IMR-90 (cell line): Measurements from ENCODE around the gene KCNAB1. TPM values are rescaled to one million over a fixed set of nuclear protein-coding genes. Genes with fewer than 3 reads are reported as not detected.

Experiments used
- ATAC-seq: fragments of 200-7000 bp; cut with Tn5 transposase; 2 replicates; pipeline ENCODE4 v1.9.1; 2020; ENCODE audit warnings: low read depth, mild to moderate bottlenecking, moderate library complexity
- BruUV-seq: library from RNA; stranded (reverse); fragments of 400-500 nt; replicated peaks from 2 replicates; lab custom pipeline; 2021; lab: Mats Ljungman, UMichigan
- CTCF ChIA-PET: fragments of 300-600 bp; formaldehyde crosslinking; extraction: SDS; loops from one replicate; lab custom pipeline; 2021; ENCODE audit warnings: antibody characterized with exemption; lab: Yijun Ruan, JAX
- POLR2A ChIA-PET: fragments of 300-600 bp; sonication (Branson Sonifier 250); formaldehyde crosslinking; loops from one replicate; lab custom pipeline; 2022; ENCODE audit warnings: antibody characterized with exemption; ENCODE audit not compliant: unreplicated experiment; lab: Charles Lee
- DNase-seq: peaks from one replicate; pipeline ENCODE4 v3.0.0; 2013
- H2AFZ ChIP-seq: replicated peaks from 2 replicates; pipeline ENCODE3; 2013; ENCODE audit warnings: low read length, mild to moderate bottlenecking; ENCODE audit not compliant: poor library complexity
- H2AK5ac ChIP-seq: 2 replicates; pipeline ENCODE4 v1.6.1; 2013; ENCODE audit warnings: low read depth, low read length, inconsistent platforms
- H2AK9ac ChIP-seq: replicated peaks from 2 replicates; pipeline ENCODE3; 2013; ENCODE audit warnings: mild to moderate bottlenecking, low read depth, low read length, moderate library complexity; ENCODE audit not compliant: poor library complexity
- H2BK120ac ChIP-seq: 2 replicates; pipeline ENCODE4 v1.6.1; 2013; ENCODE audit warnings: low read depth, low read length, inconsistent platforms
- H2BK15ac ChIP-seq: 3 replicates; pipeline ENCODE4 v1.6.1; 2013; ENCODE audit warnings: low read depth, low read length, inconsistent platforms
- H2BK20ac ChIP-seq: 2 replicates; pipeline ENCODE4 v1.6.1; 2013; ENCODE audit warnings: low read depth, mild to moderate bottlenecking, inconsistent platforms, low read length, moderate library complexity
- H2BK5ac ChIP-seq: 2 replicates; pipeline ENCODE4 v1.6.1; 2013; ENCODE audit warnings: mild to moderate bottlenecking, low read depth, low read length, inconsistent platforms; ENCODE audit not compliant: poor library complexity, severe bottlenecking
- H3K14ac ChIP-seq: replicated peaks from 2 replicates; pipeline ENCODE4 v1.6.1; 2013; ENCODE audit warnings: low read depth, low read length, inconsistent platforms
- H3K18ac ChIP-seq: 2 replicates; pipeline ENCODE4 v1.6.1; 2013; ENCODE audit warnings: low read depth, low read length, control low read depth
- H3K23ac ChIP-seq: 2 replicates; pipeline ENCODE4 v1.6.1; 2013; ENCODE audit warnings: low read depth, low read length, inconsistent platforms
- H3K27ac ChIP-seq: 2 replicates; pipeline ENCODE4 v1.5.1; 2013; ENCODE audit warnings: mild to moderate bottlenecking, control low read depth, low read length; ENCODE audit not compliant: insufficient read depth
- H3K27me3 ChIP-seq: 2 replicates; pipeline ENCODE4 v1.6.1; 2013; ENCODE audit warnings: low read length; ENCODE audit not compliant: control insufficient read depth, insufficient read depth
- H3K36me3 ChIP-seq: 2 replicates; pipeline ENCODE4 v1.6.1; 2013; ENCODE audit warnings: low read length, mixed read lengths; ENCODE audit not compliant: control insufficient read depth, insufficient read depth
- H3K4ac ChIP-seq: 2 replicates; pipeline ENCODE4 v1.6.1; 2013; ENCODE audit warnings: low read depth, low read length, inconsistent platforms
- H3K4me1 ChIP-seq: 2 replicates; pipeline ENCODE4 v1.6.1; 2013; ENCODE audit warnings: low read length, mixed read lengths; ENCODE audit not compliant: control insufficient read depth, insufficient read depth
- H3K4me2 ChIP-seq: 2 replicates; pipeline ENCODE4 v1.6.1; 2013; ENCODE audit warnings: low read depth, mild to moderate bottlenecking, control low read depth, low read length, moderate library complexity
- H3K4me3 ChIP-seq: 2 replicates; pipeline ENCODE4 v1.5.1; 2013; ENCODE audit warnings: low read depth, mild to moderate bottlenecking, control low read depth, low read length, moderate library complexity; ENCODE audit not compliant: insufficient read depth
- H3K56ac ChIP-seq: 2 replicates; pipeline ENCODE4 v1.6.1; 2013; ENCODE audit warnings: low read length, inconsistent platforms; ENCODE audit not compliant: insufficient read depth; ENCODE audit errors: extremely low read depth
- H3K79me1 ChIP-seq, 2 experiments: 2 replicates each; pipeline ENCODE4 v1.6.1; 2013; ENCODE audit warnings: low read length in 2 of 2, inconsistent platforms in 1 of 2, low read depth in 1 of 2
- H3K9ac ChIP-seq: 2 replicates; pipeline ENCODE4 v1.6.1; 2013; ENCODE audit warnings: low read depth, low read length, control low read depth
- H3K9me1 ChIP-seq: 2 replicates; pipeline ENCODE4 v1.6.1; 2013; ENCODE audit warnings: low read length, inconsistent platforms; ENCODE audit not compliant: insufficient read depth
- H3K9me3 ChIP-seq: 2 replicates; pipeline ENCODE4 v1.6.1; 2013; ENCODE audit warnings: low read length; ENCODE audit not compliant: control insufficient read depth, insufficient read depth
- H4K20me1 ChIP-seq: 2 replicates; pipeline ENCODE4 v1.6.1; 2013; ENCODE audit warnings: low read length, inconsistent platforms; ENCODE audit not compliant: insufficient read depth
- H4K5ac ChIP-seq: 2 replicates; pipeline ENCODE4 v1.6.1; 2013; ENCODE audit warnings: mild to moderate bottlenecking, low read depth, low read length, control low read depth
- H4K8ac ChIP-seq, 2 experiments: 2 replicates each; pipeline ENCODE4 v1.6.1; 2013; ENCODE audit warnings: low read depth in 2 of 2, low read length in 2 of 2, control low read depth in 1 of 2, inconsistent platforms in 1 of 2
- H4K91ac ChIP-seq: 2 replicates; pipeline ENCODE4 v1.6.1; 2013; ENCODE audit warnings: low read depth, low read length, inconsistent platforms; ENCODE audit not compliant: insufficient read depth
- BHLHE40 ChIP-seq: fragments of 150-350 bp; IDR thresholded peaks from 2 replicates; pipeline ENCODE4 v1.6.1; 2016; ENCODE audit warnings: mild to moderate bottlenecking, low read depth, low read length
- CEBPB ChIP-seq: IDR thresholded peaks from 2 replicates; pipeline ENCODE4 v1.6.1; 2012; ENCODE audit warnings: low read depth, low read length, improper control_type of control experiment
- CHD1 ChIP-seq: IDR thresholded peaks from 2 replicates; pipeline ENCODE4 v1.6.1; 2012; ENCODE audit warnings: low read depth, low read length, improper control_type of control experiment
- ELK1 ChIP-seq: fragments of 150-350 bp; IDR thresholded peaks from 2 replicates; pipeline ENCODE4 v1.6.1; 2016; ENCODE audit warnings: low read depth, mild to moderate bottlenecking, low read length, moderate library complexity, borderline replicate concordance
- FOS ChIP-seq: fragments of 150-350 bp; IDR thresholded peaks from 2 replicates; pipeline ENCODE4 v1.6.1; 2016; ENCODE audit warnings: low read depth, low read length
- MAZ ChIP-seq: IDR thresholded peaks from 2 replicates; pipeline ENCODE4 v1.6.1; 2012; ENCODE audit warnings: low read depth, mild to moderate bottlenecking, low read length, improper control_type of control experiment, moderate library complexity, borderline replicate concordance
- MXI1 ChIP-seq: IDR thresholded peaks from 2 replicates; pipeline ENCODE4 v1.6.1; 2012; ENCODE audit warnings: low read depth, mild to moderate bottlenecking, low read length, moderate library complexity, borderline replicate concordance
- NFE2L2 ChIP-seq: fragments of 150-350 bp; IDR thresholded peaks from 2 replicates; pipeline ENCODE4 v1.6.1; 2016; ENCODE audit warnings: low read depth, mild to moderate bottlenecking, low read length
- POLR2A ChIP-seq: IDR thresholded peaks from 2 replicates; pipeline ENCODE4 v1.6.1; 2012; ENCODE audit warnings: mild to moderate bottlenecking, low read depth, low read length
- RAD21 ChIP-seq: IDR thresholded peaks from 2 replicates; pipeline ENCODE4 v1.6.1; 2012; ENCODE audit warnings: low read length, improper control_type of control experiment
- RCOR1 ChIP-seq: IDR thresholded peaks from 2 replicates; pipeline ENCODE4 v1.6.1; 2012; ENCODE audit warnings: mild to moderate bottlenecking, low read length, improper control_type of control experiment; ENCODE audit not compliant: insufficient replicate concordance
- RFX5 ChIP-seq: IDR thresholded peaks from 2 replicates; pipeline ENCODE4 v1.8.0; 2012; ENCODE audit warnings: low read depth, mild to moderate bottlenecking, low read length, moderate library complexity
- SMC3 ChIP-seq: fragments of 150-350 bp; IDR thresholded peaks from 2 replicates; pipeline ENCODE4 v1.6.1; 2016; ENCODE audit warnings: low read depth, mild to moderate bottlenecking, antibody characterized with exemption, low read length, moderate library complexity
- USF2 ChIP-seq: fragments of 150-350 bp; IDR thresholded peaks from 2 replicates; pipeline ENCODE4 v1.6.1; 2017; ENCODE audit warnings: mild to moderate bottlenecking, antibody characterized with exemption, low read length, low read depth
- WGBS, 2 experiments: methylation state at CpG; one replicate each; pipeline versions ENCODE4 v1.1.5 to v1.1.7; 2013; ENCODE audit warnings: missing lambda C conversion rate in 2 of 2; ENCODE audit not compliant: insufficient read length in 1 of 2; ENCODE audit errors: extremely low coverage in 2 of 2; 5-methylcytosine and 5-hydroxymethylcytosine counted together
- dilution Hi-C: fragments of 300-500 bp; cut with HindIII; formaldehyde crosslinking; loops from one replicate; pipeline ENCODE4 v1.14.3; 2018; ENCODE audit warnings: low sequenced_read_pairs; ENCODE audit not compliant: unreplicated experiment
- in situ Hi-C: fragments of 300-500 bp; cut with MboI; formaldehyde crosslinking; loops from 3 replicates; pipeline ENCODE4 v1.14.3; 2019; ENCODE audit warnings: low sequenced_read_pairs, inconsistent platforms, mixed read lengths
- intact Hi-C: fragments of 100-400 bp; cut with micrococcal nuclease; formaldehyde crosslinking; loops from 2 replicates; pipeline ENCODE4 v1.10.0; 2022
- polyA plus RNA-seq, 3 experiments: library from polyadenylated mRNA; depleted of rRNA; stranded (reverse); fragments of >200 nt; gene quantifications; 2 replicates each; pipeline ENCODE4 v1.2.3, GENCODE V29; 2012; ENCODE audit warnings: low replicate concordance in 1 of 3
- total RNA-seq: library from RNA; depleted of rRNA; stranded (reverse); fragments of >200 nt; gene quantifications from 2 replicates; pipeline ENCODE4 v1.2.3, GENCODE V29; 2012
- TF ChIP-seq, protein P1 (sequence below): conservative IDR thresholded peaks from 2 replicates; pipeline ENCODE4 v1.5.1; 2012; ENCODE audit warnings: mild to moderate bottlenecking, low read depth, low read length, improper control_type of control experiment

Gene KCNAB1
- total and polyA plus RNA-seq, 2 of the 4 experiments (the other 2 are of a cell fraction) = under 0.01 to 0.07 TPM

GRCh38 chr3:156586905-156587759, 466.8 kb downstream of the KCNAB1 start:
- POLR2A ChIA-PET = no interaction called here
- no TSS peak for BruUV-seq
- no peak for TF ChIP-seq NFE2L2
- no peak for TF ChIP-seq RCOR1
- TF ChIP-seq, protein P1, sequence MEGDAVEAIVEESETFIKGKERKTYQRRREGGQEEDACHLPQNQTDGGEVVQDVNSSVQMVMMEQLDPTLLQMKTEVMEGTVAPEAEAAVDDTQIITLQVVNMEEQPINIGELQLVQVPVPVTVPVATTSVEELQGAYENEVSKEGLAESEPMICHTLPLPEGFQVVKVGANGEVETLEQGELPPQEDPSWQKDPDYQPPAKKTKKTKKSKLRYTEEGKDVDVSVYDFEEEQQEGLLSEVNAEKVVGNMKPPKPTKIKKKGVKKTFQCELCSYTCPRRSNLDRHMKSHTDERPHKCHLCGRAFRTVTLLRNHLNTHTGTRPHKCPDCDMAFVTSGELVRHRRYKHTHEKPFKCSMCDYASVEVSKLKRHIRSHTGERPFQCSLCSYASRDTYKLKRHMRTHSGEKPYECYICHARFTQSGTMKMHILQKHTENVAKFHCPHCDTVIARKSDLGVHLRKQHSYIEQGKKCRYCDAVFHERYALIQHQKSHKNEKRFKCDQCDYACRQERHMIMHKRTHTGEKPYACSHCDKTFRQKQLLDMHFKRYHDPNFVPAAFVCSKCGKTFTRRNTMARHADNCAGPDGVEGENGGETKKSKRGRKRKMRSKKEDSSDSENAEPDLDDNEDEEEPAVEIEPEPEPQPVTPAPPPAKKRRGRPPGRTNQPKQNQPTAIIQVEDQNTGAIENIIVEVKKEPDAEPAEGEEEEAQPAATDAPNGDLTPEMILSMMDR = no peak
- no peak for TF ChIP-seq POLR2A
- no peak for TF ChIP-seq FOS
- no peak for TF ChIP-seq RFX5
- TF ChIP-seq CEBPB = no peak
- no peak for TF ChIP-seq RAD21
- no peak for TF ChIP-seq CHD1
- no peak for TF ChIP-seq MAZ
- no peak for TF ChIP-seq ELK1
- no peak for TF ChIP-seq MXI1
- no peak for TF ChIP-seq BHLHE40
- TF ChIP-seq SMC3 = no peak
- TF ChIP-seq USF2 = no peak

More at GRCh38 chr3:156586905-156587759, 466.8 kb downstream of the KCNAB1 start:
- Histone ChIP-seq H2BK15ac (no peak overlapping the region), H2AK5ac (no peak overlapping the region), H4K91ac (no peak overlapping the region), H4K8ac (no peak overlapping the region), H3K14ac (no peak overlapping the region), H3K9me3 (no peaks in the 10 kb centered on the region), H2AK9ac (no peak overlapping the region), H3K4me3 (no peak overlapping the region), H2BK20ac (no peak overlapping the region), H2BK5ac (no peak overlapping the region), H3K4me2 (no peak overlapping the region), H4K20me1 (no peaks in the 10 kb centered on the region), H3K79me1 (no peaks in the 10 kb centered on the region), H3K23ac (no peak overlapping the region), H3K36me3 (no peaks in the 10 kb centered on the region), H2BK120ac (no peak overlapping the region), H3K4ac (no peak overlapping the region), H3K9ac (no peak overlapping the region), H3K27me3 (no peaks in the 10 kb centered on the region), H3K4me1 (peaks cover 2% of the 10 kb centered on the region), H3K9me1 (no peaks in the 10 kb centered on the region; the same call in 1 of the 2 replicates), H4K5ac (no peak overlapping the region), H3K18ac (no peak overlapping the region), H3K56ac (no peak overlapping the region), H2AFZ (no peak overlapping the region), H3K27ac (no peak overlapping the region)
- no peak for ATAC-seq
- dilution Hi-C loops = no loop called here
- intact Hi-C loops = no loop called here
- in situ Hi-C loops = no loop called here
- CTCF ChIA-PET = no interaction called here
- WGBS, 2 experiments = no CpG with 5 or more reads among the region's 5 CpGs
- no peak for DNase-seq
